ENCODE data around the gene MTHFSD.

GRCh38 chr16:86510465-86511261 is 44.4 kb downstream of the MTHFSD start, which contains the start of gene FOXF1:
- TF ChIP-seq CTCF (IDR thresholded peaks at IDR 0.05) (no peak), NR1H2 (CRISPR knock-in tag; IDR thresholded peaks at IDR 0.05) (no peak), MAX (CRISPR knock-in tag; IDR thresholded peaks at IDR 0.05) (no peak), TCF7 (CRISPR knock-in tag; IDR thresholded peaks at IDR 0.05; ENCODE audit: low read depth) (no peak), TP53 (CRISPR knock-in tag; IDR thresholded peaks at IDR 0.05) (no peak), ATF6 (CRISPR knock-in tag; IDR thresholded peaks at IDR 0.05) (no peak), FOXP1 (CRISPR knock-in tag; IDR thresholded peaks at IDR 0.05; ENCODE audit: borderline replicate concordance) (no peak), SP1 (CRISPR knock-in tag; conservative IDR thresholded peaks at IDR 0.05) (no peak), USF2 (CRISPR knock-in tag; IDR thresholded peaks at IDR 0.05) (no peak), IRF2 (CRISPR knock-in tag; IDR thresholded peaks at IDR 0.05; ENCODE audit: borderline replicate concordance, low read depth) (no peak), NFYB (CRISPR knock-in tag; conservative IDR thresholded peaks at IDR 0.05; ENCODE audit: low read depth) (no peak)
- TF ChIP-seq, protein P1, sequence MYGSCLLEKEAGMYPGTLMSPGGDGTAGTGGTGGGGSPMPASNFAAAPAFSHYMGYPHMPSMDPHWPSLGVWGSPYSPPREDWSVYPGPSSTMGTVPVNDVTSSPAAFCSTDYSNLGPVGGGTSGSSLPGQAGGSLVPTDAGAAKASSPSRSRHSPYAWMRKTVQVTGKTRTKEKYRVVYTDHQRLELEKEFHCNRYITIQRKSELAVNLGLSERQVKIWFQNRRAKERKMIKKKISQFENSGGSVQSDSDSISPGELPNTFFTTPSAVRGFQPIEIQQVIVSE (CRISPR knock-in tag; IDR thresholded peaks at IDR 0.05; ENCODE audit: borderline replicate concordance), result no peak

All from WTC11 (cell line).